OCI-LY7 (cell line): ENCODE measurements around the gene FKBP2. TPM values are rescaled to one million over a fixed set of nuclear protein-coding genes. Genes with fewer than 3 reads are reported as not detected.

Experiments used
- BruUV-seq: library from RNA; stranded (reverse); fragments of 400-500 nt; replicated peaks from 2 replicates; lab custom pipeline; 2021; lab: Mats Ljungman, UMichigan
- CTCF ChIA-PET: fragments of 300-600 bp; sonication (Branson Sonifier 250); formaldehyde crosslinking; loops from one replicate; lab custom pipeline; 2022; ENCODE audit warnings: antibody characterized with exemption; ENCODE audit not compliant: unreplicated experiment; lab: Charles Lee
- POLR2A ChIA-PET: fragments of 300-600 bp; sonication (Branson Sonifier 250); formaldehyde crosslinking; loops from one replicate; lab custom pipeline; 2022; ENCODE audit warnings: antibody characterized with exemption; lab: Charles Lee
- DNase-seq: peaks from one replicate; pipeline ENCODE4 v3.0.0-alpha.2; 2015; ENCODE audit warnings: low spot score
- H2AFZ ChIP-seq: fragments of 200-600 bp; sonication (generic), shearing (Covaris generic); 2 replicates; pipeline ENCODE4 v1.6.1; 2014; ENCODE audit warnings: mild to moderate bottlenecking, antibody characterized with exemption, low read length, moderate library complexity
- H3K27ac ChIP-seq: fragments of 200-600 bp; sonication (generic); 2 replicates; pipeline ENCODE4 v1.5.1; 2014; ENCODE audit warnings: mixed run types, low read depth, mild to moderate bottlenecking, moderate library complexity, low read length, inconsistent platforms; ENCODE audit not compliant: poor library complexity, severe bottlenecking
- H3K36me3 ChIP-seq: fragments of 200-600 bp; sonication (generic); 2 replicates; pipeline ENCODE4 v1.6.1; 2014; ENCODE audit warnings: mild to moderate bottlenecking, antibody characterized with exemption, low read length, moderate library complexity, mixed read lengths; ENCODE audit not compliant: insufficient read depth
- H3K4me1 ChIP-seq: fragments of 200-600 bp; sonication (generic); 2 replicates; pipeline ENCODE4 v1.5.1; 2014; ENCODE audit warnings: mild to moderate bottlenecking, low read length; ENCODE audit not compliant: insufficient read depth, poor library complexity, severe bottlenecking
- H3K4me2 ChIP-seq: fragments of 200-600 bp; sonication (generic); 2 replicates; pipeline ENCODE4 v1.6.1; 2014; ENCODE audit warnings: mild to moderate bottlenecking, low read length
- H3K4me3 ChIP-seq: fragments of 200-600 bp; sonication (generic); 2 replicates; pipeline ENCODE4 v1.5.1; 2014; ENCODE audit warnings: mild to moderate bottlenecking, low read depth, low read length; ENCODE audit not compliant: poor library complexity, severe bottlenecking
- H3K79me2 ChIP-seq: fragments of 200-600 bp; sonication (generic); 2 replicates; pipeline ENCODE4 v1.6.1; 2016; ENCODE audit warnings: low read depth, mild to moderate bottlenecking, low read length, moderate library complexity, mixed read lengths; ENCODE audit not compliant: insufficient read depth
- H3K9me2 ChIP-seq: fragments of 200-600 bp; sonication (generic); 2 replicates; pipeline ENCODE4 v1.6.1; 2016; ENCODE audit warnings: mild to moderate bottlenecking, low read length, mixed read lengths; ENCODE audit not compliant: insufficient read depth
- H3K9me3 ChIP-seq: fragments of 200-600 bp; sonication (generic); 2 replicates; pipeline ENCODE4 v1.6.1; 2014; ENCODE audit warnings: mild to moderate bottlenecking, mixed run types, low read length, mixed read lengths
- H4K20me1 ChIP-seq: fragments of 200-600 bp; sonication (generic); 2 replicates; pipeline ENCODE4 v1.6.1; 2014; ENCODE audit warnings: mild to moderate bottlenecking, antibody characterized with exemption, low read length, moderate library complexity, mixed read lengths; ENCODE audit not compliant: insufficient read depth
- EZH2phosphoT487 ChIP-seq: fragments of 200-600 bp; sonication (generic); IDR thresholded peaks from 2 replicates; pipeline ENCODE4 v1.6.1; 2018; ENCODE audit warnings: low read depth, borderline replicate concordance, mild to moderate bottlenecking, mixed run types, antibody characterized with exemption, low read length, moderate library complexity, mixed read lengths
- intact Hi-C: fragments of 100-400 bp; cut with micrococcal nuclease; formaldehyde crosslinking; loops from one replicate; pipeline ENCODE4 v1.10.0; 2022; ENCODE audit not compliant: unreplicated experiment
- total RNA-seq, 2 experiments: library from RNA; depleted of rRNA in 1 of 2; stranded (reverse); fragments of >200 nt in 1 of 2; shearing (Covaris generic) in 1 of 2; gene quantifications; 2 replicates each; pipeline ENCODE4 v1.2.3, GENCODE V29; 2014 to 2022
- TF ChIP-seq, protein P1 (sequence below): fragments of 200-600 bp; sonication (generic); conservative IDR thresholded peaks from 2 replicates; pipeline ENCODE4 v1.5.1; 2014; ENCODE audit warnings: mild to moderate bottlenecking, antibody characterized with exemption, low read length, moderate library complexity, mixed read lengths

Gene FKBP2
- total RNA-seq, 2 experiments from 2014 or later, result 45.5 to 57.3 TPM

DNA sequence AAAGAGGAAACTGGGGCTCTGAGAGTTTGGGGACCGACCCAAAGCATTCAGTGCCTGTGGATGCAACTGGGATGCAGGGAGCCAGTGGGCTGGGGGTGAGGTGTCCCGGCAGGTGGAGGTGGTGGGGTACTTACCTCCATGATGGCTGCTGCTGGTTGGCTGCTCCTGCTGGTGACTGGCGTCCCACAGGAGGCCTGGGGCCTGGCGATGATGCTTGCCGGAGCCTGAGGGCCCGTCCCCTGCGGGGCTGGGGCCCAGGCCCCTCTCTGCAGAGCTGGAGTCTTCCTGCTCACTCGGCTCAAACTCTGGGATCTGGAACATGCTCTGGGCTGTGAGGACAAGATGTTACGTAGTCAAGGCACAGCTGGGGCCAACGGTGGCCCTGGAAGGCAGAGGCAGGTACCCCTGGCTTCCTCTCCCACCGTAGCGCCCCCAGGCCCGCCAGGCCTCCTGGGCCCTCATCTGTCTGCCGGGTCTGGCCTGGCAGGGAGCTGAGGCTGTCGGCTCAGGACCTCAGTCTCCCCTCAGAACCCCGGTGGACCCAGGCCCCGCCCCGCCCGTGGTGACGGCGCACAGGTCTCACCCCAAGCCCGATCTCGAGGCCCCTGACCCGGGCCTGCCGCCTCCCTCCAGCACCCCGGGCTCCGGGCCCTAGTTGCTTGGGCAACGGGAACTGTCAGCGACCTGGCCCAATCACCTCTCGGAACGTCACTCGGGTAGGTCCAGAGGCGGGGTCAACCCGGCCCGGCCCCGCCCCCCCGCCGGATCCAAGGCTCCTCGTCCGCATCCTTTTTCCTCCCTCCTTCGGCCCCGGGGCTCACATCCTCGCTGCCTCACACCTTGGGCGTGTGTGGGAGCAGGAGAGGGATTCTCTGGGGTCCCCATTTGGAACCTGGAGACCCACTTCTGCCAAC, 43.4 kb downstream of the FKBP2 start, which contains the start of gene BAD:
BAD (minus strand) TSS at position 618 of the 914 bp plus-strand sequence; CDS start at position 321, 297 bp downstream.
- TF ChIP-seq, protein P1, sequence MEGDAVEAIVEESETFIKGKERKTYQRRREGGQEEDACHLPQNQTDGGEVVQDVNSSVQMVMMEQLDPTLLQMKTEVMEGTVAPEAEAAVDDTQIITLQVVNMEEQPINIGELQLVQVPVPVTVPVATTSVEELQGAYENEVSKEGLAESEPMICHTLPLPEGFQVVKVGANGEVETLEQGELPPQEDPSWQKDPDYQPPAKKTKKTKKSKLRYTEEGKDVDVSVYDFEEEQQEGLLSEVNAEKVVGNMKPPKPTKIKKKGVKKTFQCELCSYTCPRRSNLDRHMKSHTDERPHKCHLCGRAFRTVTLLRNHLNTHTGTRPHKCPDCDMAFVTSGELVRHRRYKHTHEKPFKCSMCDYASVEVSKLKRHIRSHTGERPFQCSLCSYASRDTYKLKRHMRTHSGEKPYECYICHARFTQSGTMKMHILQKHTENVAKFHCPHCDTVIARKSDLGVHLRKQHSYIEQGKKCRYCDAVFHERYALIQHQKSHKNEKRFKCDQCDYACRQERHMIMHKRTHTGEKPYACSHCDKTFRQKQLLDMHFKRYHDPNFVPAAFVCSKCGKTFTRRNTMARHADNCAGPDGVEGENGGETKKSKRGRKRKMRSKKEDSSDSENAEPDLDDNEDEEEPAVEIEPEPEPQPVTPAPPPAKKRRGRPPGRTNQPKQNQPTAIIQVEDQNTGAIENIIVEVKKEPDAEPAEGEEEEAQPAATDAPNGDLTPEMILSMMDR, result 0 out of 2 replicates have a peak, but pooled peaks have one; percentile 14
- no peak for TF ChIP-seq EZH2phosphoT487
- Histone ChIP-seq H2AFZ (peak within 1 kb of the TSS; percentile 65), H3K27ac (peak within 1 kb of the TSS; percentile 80), H4K20me1 (no peaks in the 10 kb centered on the region), H3K9me2 (no peaks in the 10 kb centered on the region), H3K36me3 (peaks cover 5% of the 10 kb centered on the region; the same call in 1 of the 2 replicates), H3K79me2 (no peaks in the 10 kb centered on the region), H3K4me3 (peak within 1 kb of the TSS; percentile 73), H3K9me3 (no peaks in the 10 kb centered on the region), H3K4me1 (peaks cover 14% of the 10 kb centered on the region), H3K4me2 (peak within 1 kb of the TSS; percentile 97)
- ChIA-PET CTCF (interaction anchor here (0.5 to 0.6 kb wide), 2 partner anchors 17 to 166 kb away, joined by 3 read pairs; no protein-coding TSS in a partner anchor), POLR2A (interaction anchor here (0.7 to 2.6 kb wide), 6 partner anchors 14 to 576 kb away, joined by 3 to 8 read pairs (median 3); partner anchors contain the start of genes FERMT3, PRDX5, STIP1 and TRMT112)
- BruUV-seq, result no TSS peak
- intact Hi-C loops, result no loop called here
- peak; percentile 94 for DNase-seq

DNA sequence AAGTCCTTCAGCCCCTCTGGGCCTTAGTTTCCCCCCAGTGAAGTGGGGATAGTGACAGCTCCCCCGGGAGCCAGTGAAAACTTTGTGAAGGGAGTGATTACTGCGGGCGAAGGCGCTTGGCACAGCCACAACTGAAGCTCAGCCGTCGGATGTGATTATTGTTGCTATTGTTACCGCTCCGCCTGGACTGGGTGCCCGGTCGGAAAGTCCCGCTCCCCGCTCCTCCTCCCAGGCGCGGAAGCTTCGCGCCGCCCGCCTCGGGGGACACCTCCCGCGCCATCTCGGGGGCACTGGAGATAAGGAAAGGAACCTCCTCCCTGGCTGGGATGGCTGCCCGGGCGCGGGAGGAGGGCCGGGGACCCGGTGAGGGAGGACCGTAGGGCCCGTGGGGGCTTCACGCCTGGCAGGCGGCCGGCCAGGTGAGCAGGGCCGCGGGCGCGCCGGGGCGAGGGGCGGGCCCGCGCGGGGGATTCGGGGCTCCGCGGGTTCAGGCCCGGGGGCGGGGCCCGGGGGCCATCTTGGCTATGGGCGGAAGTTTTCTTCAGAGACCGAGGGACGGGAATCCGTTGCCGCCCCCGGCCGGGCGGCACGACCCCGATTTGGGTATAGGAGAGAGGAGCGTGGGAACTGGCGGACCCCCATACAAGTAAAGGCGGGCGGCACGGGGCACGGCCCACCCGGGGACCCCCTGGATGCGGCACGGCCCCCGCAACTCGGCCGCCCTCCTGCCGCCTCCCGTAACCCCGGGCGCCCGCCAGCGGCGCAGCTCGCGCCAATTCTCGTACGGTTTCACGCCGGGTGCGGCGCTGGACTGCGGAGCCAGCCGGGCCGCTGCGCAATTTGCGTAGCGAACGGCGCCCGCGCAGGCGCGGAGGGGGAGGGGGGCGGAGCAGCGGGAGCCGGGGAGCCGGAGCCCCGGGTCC, 44.3 kb downstream of the FKBP2 start, which contains the start of gene GPR137:
GPR137 (plus strand) TSS at position 887 of the 923 bp plus-strand sequence. CDS start 677 bp downstream, outside the sequence.
- no peak for TF ChIP-seq EZH2phosphoT487
- TF ChIP-seq, protein P1, result no peak
- Histone ChIP-seq H2AFZ (peak within 1 kb of the TSS; percentile 65), H3K9me2 (no peaks in the 10 kb centered on the region), H3K27ac (peak within 1 kb of the TSS; percentile 80), H3K36me3 (peaks cover 5% of the 10 kb centered on the region; the same call in 1 of the 2 replicates), H3K4me3 (peak within 1 kb of the TSS; percentile 73), H3K4me2 (peak within 1 kb of the TSS; percentile 97), H3K9me3 (no peaks in the 10 kb centered on the region), H3K79me2 (no peaks in the 10 kb centered on the region), H3K4me1 (peaks cover 14% of the 10 kb centered on the region), H4K20me1 (no peaks in the 10 kb centered on the region)
- ChIA-PET POLR2A (interaction anchor here (0.9 to 2.6 kb wide), 2 partner anchors 78 to 575 kb away, joined by 3 to 8 read pairs; partner anchors contain the start of gene FERMT3), CTCF (interaction anchor here (0.5 to 0.6 kb wide), 3 partner anchors 16 to 165 kb away, joined by 3 to 4 read pairs (median 3); no protein-coding TSS in a partner anchor)
- DNase-seq, result peak; percentile 93
- TSS peak; percentile 67 for BruUV-seq
- intact Hi-C loops, result loop anchor here (1.0 to 5.0 kb wide), 2 partner anchors 19 to 83 kb away; no protein-coding TSS in a partner anchor
